H1 (cell line): ENCODE results near the gene NRIP2. TPM values are rescaled to one million over a fixed set of nuclear protein-coding genes. Genes with fewer than 3 reads are reported as not detected.

ENCODE experiments used
- CTCF ChIA-PET: fragments of 300-600 bp; sonication (Branson Sonifier 250); formaldehyde crosslinking; loops from one replicate; lab custom pipeline; 2021; ENCODE audit not compliant: partially characterized antibody; lab: Charles Lee
- POLR2A ChIA-PET: fragments of 300-600 bp; sonication (Branson Sonifier 250); formaldehyde crosslinking; loops from one replicate; lab custom pipeline; 2021; ENCODE audit warnings: inconsistent platforms; ENCODE audit not compliant: partially characterized antibody; lab: Charles Lee
- DNase-seq, 2 experiments: peaks; one replicate each; pipeline versions ENCODE4 v3.0.0 to v3.0.0-alpha.2; 2010 to 2022; ENCODE audit warnings: low spot score in 2 of 2, low read depth in 1 of 2, mixed read lengths in 1 of 2
- FAIRE-seq: peaks from 2 replicates; lab custom pipeline; 2011; peaks lifted over from hg19 to GRCh38; lab: Jason Lieb, UNC
- H2AFZ ChIP-seq: 2 replicates; pipeline ENCODE4 v1.8.1; 2012; ENCODE audit warnings: low read length, inconsistent platforms
- H2AK5ac ChIP-seq: 2 replicates; pipeline ENCODE4 v1.6.1; 2013; ENCODE audit warnings: low read depth, low read length
- H2BK120ac ChIP-seq: replicated peaks from 2 replicates; pipeline ENCODE3; 2013; ENCODE audit warnings: low read depth, low read length, inconsistent platforms
- H2BK12ac ChIP-seq: 2 replicates; pipeline ENCODE4 v1.6.1; 2013; ENCODE audit warnings: low read depth, low read length
- H2BK15ac ChIP-seq: 2 replicates; pipeline ENCODE4 v1.6.1; 2013; ENCODE audit warnings: low read length
- H2BK20ac ChIP-seq: 2 replicates; pipeline ENCODE4 v1.6.1; 2013; ENCODE audit warnings: low read length
- H2BK5ac ChIP-seq: 2 replicates; pipeline ENCODE4 v1.6.1; 2013; ENCODE audit warnings: low read depth, low read length
- H3K14ac ChIP-seq: 2 replicates; pipeline ENCODE4 v1.6.1; 2013; ENCODE audit warnings: inconsistent platforms; ENCODE audit not compliant: insufficient read length
- H3K18ac ChIP-seq: 2 replicates; pipeline ENCODE4 v1.6.1; 2013; ENCODE audit warnings: low read length; ENCODE audit errors: extremely low read depth
- H3K23ac ChIP-seq: 2 replicates; pipeline ENCODE4 v1.6.1; 2013; ENCODE audit warnings: inconsistent platforms; ENCODE audit not compliant: insufficient read length
- H3K23me2 ChIP-seq: 2 replicates; pipeline ENCODE4 v1.6.1; 2013; ENCODE audit warnings: low read depth, low read length
- H3K27ac ChIP-seq: 2 replicates; pipeline ENCODE4 v1.6.1; 2011; ENCODE audit warnings: low read depth, low read length, inconsistent platforms
- H3K27me3 ChIP-seq, 4 experiments: replicated peaks in 1 of 4; 1 replicate in 1 of 4; 2 replicates in 3 of 4; pipeline versions ENCODE4 v1.6.1 to v1.8.1; 2011 to 2013; ENCODE audit warnings: low read length in 3 of 4, mild to moderate bottlenecking in 3 of 4, inconsistent platforms in 2 of 4, mixed read lengths in 2 of 4, moderate library complexity in 1 of 4; ENCODE audit not compliant: control insufficient read depth in 3 of 4, insufficient read depth in 3 of 4; ENCODE audit errors: extremely low read depth in 1 of 4
- H3K36me3 ChIP-seq, 4 experiments: 2 replicates each; pipeline versions ENCODE4 v1.6.1 to v1.8.1; 2011 to 2013; ENCODE audit warnings: mild to moderate bottlenecking in 4 of 4, low read length in 3 of 4, moderate library complexity in 2 of 4, control low read depth in 1 of 4, inconsistent platforms in 1 of 4; ENCODE audit not compliant: insufficient read depth in 4 of 4, control insufficient read depth in 2 of 4
- H3K4ac ChIP-seq: replicated peaks from 2 replicates; pipeline ENCODE3; 2013; ENCODE audit warnings: low read length, low read depth, mixed read lengths, inconsistent platforms; ENCODE audit not compliant: insufficient read length
- H3K4me1 ChIP-seq, 4 experiments: replicated peaks in 1 of 4; 1 replicate in 1 of 4; 2 replicates in 3 of 4; pipeline versions ENCODE4 v1.6.1 to v1.8.1; 2011 to 2013; ENCODE audit warnings: low read length in 3 of 4, inconsistent platforms in 2 of 4, mixed read lengths in 1 of 4; ENCODE audit not compliant: insufficient read depth in 4 of 4, control insufficient read depth in 3 of 4
- H3K4me2 ChIP-seq, 2 experiments: 2 replicates each; pipeline versions ENCODE4 v1.6.1 to v1.8.1; 2011 to 2013; ENCODE audit warnings: low read depth in 2 of 2, low read length in 2 of 2, control low read depth in 1 of 2, inconsistent platforms in 1 of 2, mild to moderate bottlenecking in 1 of 2; ENCODE audit not compliant: insufficient read depth in 1 of 2
- H3K4me3 ChIP-seq, 4 experiments: fragments of 200-600, 300-600 bp in 1 of 4; sonication (generic), shearing (Covaris generic), sonication (Bioruptor Twin) in 1 of 4; 2 replicates each; pipeline versions ENCODE4 v1.5.1 to v1.8.1; 2011 to 2016; ENCODE audit warnings: low read length in 4 of 4, low read depth in 3 of 4, control low read depth in 2 of 4, inconsistent platforms in 2 of 4, mild to moderate bottlenecking in 2 of 4, mixed read lengths in 1 of 4, moderate library complexity in 1 of 4; ENCODE audit not compliant: insufficient read depth in 2 of 4; ENCODE audit errors: extremely low read depth in 1 of 4
- H3K56ac ChIP-seq: replicated peaks from 2 replicates; pipeline ENCODE3; 2013; ENCODE audit warnings: low read depth, mild to moderate bottlenecking, mixed read lengths, low read length, inconsistent platforms; ENCODE audit not compliant: insufficient read length
- H3K79me1 ChIP-seq: 2 replicates; pipeline ENCODE4 v1.6.1; 2013; ENCODE audit warnings: low read depth, low read length, control low read depth
- H3K79me2 ChIP-seq, 2 experiments: 2 replicates each; pipeline versions ENCODE4 v1.6.1 to v1.8.1; 2012 to 2013; ENCODE audit warnings: low read length in 2 of 2, mild to moderate bottlenecking in 2 of 2, inconsistent platforms in 1 of 2; ENCODE audit not compliant: insufficient read depth in 2 of 2, control insufficient read depth in 1 of 2
- H3K9ac ChIP-seq, 4 experiments: replicated peaks in 1 of 4; 1 replicate in 1 of 4; 2 replicates in 3 of 4; pipeline versions ENCODE4 v1.6.1 to v1.8.1; 2011 to 2013; ENCODE audit warnings: low read depth in 3 of 4, low read length in 3 of 4, control low read depth in 2 of 4, mild to moderate bottlenecking in 2 of 4, moderate library complexity in 2 of 4, inconsistent platforms in 1 of 4; ENCODE audit errors: extremely low read depth in 1 of 4
- H3K9me3 ChIP-seq, 2 experiments: 2 replicates each; pipeline versions ENCODE4 v1.6.1 to v1.8.1; 2012 to 2013; ENCODE audit warnings: mild to moderate bottlenecking in 2 of 2, moderate library complexity in 2 of 2, control low read depth in 1 of 2, inconsistent platforms in 1 of 2, low read depth in 1 of 2, low read length in 1 of 2, mixed read lengths in 1 of 2; ENCODE audit not compliant: insufficient read depth in 2 of 2
- H4K20me1 ChIP-seq, 2 experiments: replicated peaks in 1 of 2; 2 replicates each; pipeline versions ENCODE3 to v1.8.1; 2011 to 2013; ENCODE audit warnings: inconsistent platforms in 2 of 2, low read length in 2 of 2, mild to moderate bottlenecking in 1 of 2; ENCODE audit not compliant: insufficient read depth in 2 of 2, control insufficient read depth in 1 of 2
- H4K5ac ChIP-seq: 2 replicates; pipeline ENCODE4 v1.6.1; 2013; ENCODE audit warnings: low read length, low read depth, mixed read lengths, inconsistent platforms; ENCODE audit not compliant: insufficient read length
- H4K8ac ChIP-seq: 2 replicates; pipeline ENCODE4 v1.8.0; 2013; ENCODE audit warnings: mild to moderate bottlenecking, moderate library complexity, low read length, inconsistent platforms; ENCODE audit not compliant: insufficient read depth; ENCODE audit errors: extremely low read depth
- H4K91ac ChIP-seq: replicated peaks from 2 replicates; pipeline ENCODE3; 2013; ENCODE audit warnings: low read length, mixed read lengths, inconsistent platforms; ENCODE audit not compliant: insufficient read length
- PHF8 ChIP-seq: fragments of 200-600 bp; sonication (generic); conservative IDR thresholded peaks from 2 replicates; pipeline ENCODE4 v1.7.1; 2012; ENCODE audit warnings: low read depth, mild to moderate bottlenecking, inconsistent platforms, low read length, moderate library complexity
- RAD21 ChIP-seq, 2 experiments: IDR thresholded peaks in 1 of 2; conservative IDR thresholded peaks in 1 of 2; 2 replicates each; pipeline ENCODE4 v1.6.1; 2011; ENCODE audit warnings: low read depth in 2 of 2, low read length in 2 of 2, improper control_type of control experiment in 1 of 2, inconsistent platforms in 1 of 2, mild to moderate bottlenecking in 1 of 2, moderate library complexity in 1 of 2
- WGBS, 2 experiments: shearing (Covaris generic) in 1 of 2; methylation state at CpG; one replicate each; pipeline versions ENCODE4 v1.1.6 to v1.1.7; 2013 to 2015; ENCODE audit warnings: low lambda C conversion rate in 2 of 2, mixed read lengths in 2 of 2, inconsistent platforms in 1 of 2, low coverage in 1 of 2, missing lambda C conversion rate in 1 of 2; ENCODE audit not compliant: insufficient replicate concordance in 2 of 2, insufficient coverage in 1 of 2, insufficient read length in 1 of 2; ENCODE audit errors: extremely low coverage in 1 of 2, missing lambda C conversion rate in 1 of 2; 5-methylcytosine and 5-hydroxymethylcytosine counted together
- long read RNA-seq, 2 experiments: library from RNA in 1 of 2; library from capped mRNA in 1 of 2; stranded (forward); transcript quantifications; one replicate each; pipeline ENCODE4 v2.0.0, GENCODE V29; 2021; ENCODE audit warnings: inconsistent platforms in 1 of 2
- polyA minus RNA-seq, 3 experiments: library from RNA; depleted of rRNA, polyadenylated mRNA; stranded (reverse); fragments of >200 nt; gene quantifications; 1 replicate in 2 of 3; 2 replicates in 1 of 3; pipeline ENCODE4 v1.2.3, GENCODE V29; 2011
- polyA plus RNA-seq, 7 experiments: library from polyadenylated mRNA; depleted of rRNA in 3 of 7; stranded (reverse) in 5 of 7; unstranded in 2 of 7; fragments of >200 nt in 5 of 7; fragments of 200-250 nt in 2 of 7; gene quantifications; 1 replicate in 5 of 7; 2 replicates in 1 of 7; 4 replicates in 1 of 7; pipeline versions ENCODE4 v1.2.1 to v1.2.3, GENCODE V29; 2011 to 2013; ENCODE audit warnings: missing spikeins in 2 of 7, mixed read lengths in 2 of 7
- total RNA-seq: library from RNA; stranded (reverse); fragmentation: NEBNext Ultra II Directional; extraction: Animal tissue kit (Norgen Biotek cat#: 25700); gene quantifications from 2 replicates; pipeline ENCODE4 v1.2.1, GENCODE V29; 2021

NRIP2 gene, protein sequence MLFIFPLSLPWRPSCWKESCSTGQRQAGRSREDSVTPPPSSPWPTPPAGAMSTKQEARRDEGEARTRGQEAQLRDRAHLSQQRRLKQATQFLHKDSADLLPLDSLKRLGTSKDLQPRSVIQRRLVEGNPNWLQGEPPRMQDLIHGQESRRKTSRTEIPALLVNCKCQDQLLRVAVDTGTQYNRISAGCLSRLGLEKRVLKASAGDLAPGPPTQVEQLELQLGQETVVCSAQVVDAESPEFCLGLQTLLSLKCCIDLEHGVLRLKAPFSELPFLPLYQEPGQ
- not detected in 2 replicates for total RNA-seq
- polyA plus RNA-seq (2011; rRNA removed) = 0.03 and 0.06 TPM in 2 replicates
- polyA plus RNA-seq (2011; cell fraction: cytosol; rRNA removed) = not detected
- polyA plus RNA-seq (2011; cell fraction: nucleus; rRNA removed) = not detected
- 1.2 to 2.0 TPM (median 1.6 TPM) in 4 replicates for polyA plus RNA-seq (2012, experiment 1 of 2)
- polyA plus RNA-seq (2012, experiment 2 of 2) = 0.31 TPM
- not detected for polyA plus RNA-seq (2013, experiment 1 of 2)
- polyA plus RNA-seq (2013, experiment 2 of 2) = not detected
- 0.15 TPM in 1 of 2 replicates, not detected in the other for polyA minus RNA-seq (2011; rRNA and poly(A)+ RNA removed)
- polyA minus RNA-seq (2011; cell fraction: cytosol; rRNA and poly(A)+ RNA removed) = not detected
- not detected for polyA minus RNA-seq (2011; cell fraction: nucleus; rRNA and poly(A)+ RNA removed)
- long read RNA-seq, experiment 1 = 0 reads
- long read RNA-seq, experiment 2 = 0 reads

DNA sequence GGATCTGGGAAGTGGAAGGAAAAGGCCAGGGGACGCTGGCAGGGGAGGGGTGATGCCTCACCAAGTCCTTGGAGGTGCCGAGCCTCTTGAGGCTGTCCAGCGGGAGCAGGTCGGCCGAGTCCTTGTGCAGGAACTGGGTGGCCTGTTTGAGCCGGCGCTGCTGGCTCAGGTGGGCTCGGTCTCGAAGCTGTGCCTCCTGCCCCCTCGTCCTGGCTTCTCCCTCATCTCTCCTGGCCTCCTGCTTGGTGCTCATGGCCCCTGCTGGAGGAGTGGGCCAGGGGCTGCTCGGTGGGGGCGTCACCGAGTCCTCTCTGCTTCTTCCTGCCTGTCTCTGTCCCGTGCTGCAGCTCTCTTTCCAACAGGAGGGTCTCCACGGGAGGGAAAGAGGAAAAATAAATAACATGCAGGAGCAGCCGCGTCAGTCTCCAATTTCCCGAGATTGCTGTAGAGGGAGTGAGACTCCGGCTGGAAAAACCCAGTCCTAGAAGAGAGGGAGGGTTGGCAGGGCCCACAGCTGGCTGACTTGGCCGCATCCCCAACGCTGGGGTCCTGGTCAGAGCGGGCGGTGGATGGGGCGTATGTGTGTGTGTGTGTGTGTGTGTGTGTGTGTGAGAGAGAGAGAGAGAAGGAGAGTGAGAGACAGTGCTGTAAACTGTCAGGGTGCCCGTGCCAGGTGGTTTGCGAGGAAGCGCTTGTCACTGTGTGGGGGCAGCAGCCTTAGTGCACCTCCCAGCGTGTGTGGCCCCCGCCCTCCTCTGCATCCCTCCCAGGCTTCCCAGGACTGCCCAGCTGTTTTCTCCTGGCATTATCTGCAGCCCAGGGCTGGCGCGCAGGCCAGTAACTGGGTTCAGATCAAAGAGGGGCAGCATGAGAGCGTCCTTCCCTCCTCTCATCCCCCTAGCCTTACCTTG lies at the start of gene NRIP2:
Gene NRIP2 (minus strand): TSS at position 455 of the 911 bp plus-strand sequence. CDS start 52 bp downstream, at position 403.
- Histone ChIP-seq H2BK15ac (no peak within 1 kb of the TSS), H3K23me2 (no peaks in the 10 kb centered on the region; the same call in 1 of the 2 replicates), H4K8ac (peak within 1 kb of the TSS; percentile 12), H2BK12ac (peak within 1 kb of the TSS; percentile 27; the same call in 1 of the 2 replicates), H3K4me2 (peak within 1 kb of the TSS; percentile 14 to 50; a peak in 3 of 4 replicates), H3K9me3 (no peaks in the 10 kb centered on the region), H3K14ac (no peak within 1 kb of the TSS), H3K18ac (peak within 1 kb of the TSS; percentile 78; the same call in 1 of the 2 replicates), H3K4me3 (peak within 1 kb of the TSS in 1 of 4 experiments; percentile 29; a peak in 2 of 8 replicates), H2AK5ac (no peak within 1 kb of the TSS), H3K56ac (no peak within 1 kb of the TSS), H3K9ac (no peak within 1 kb of the TSS), H4K20me1 (no peaks in the 10 kb centered on the region), H3K79me1 (no peaks in the 10 kb centered on the region), H4K5ac (no peak within 1 kb of the TSS), H3K36me3 (no peaks in the 10 kb centered on the region; a peak in 1 of 8 replicates), H2BK120ac (no peak within 1 kb of the TSS), H3K4me1 (peaks cover 0 to 14% (median 9%) of the 10 kb centered on the region in 4 experiments; a peak in 6 of 7 replicates), H2BK5ac (no peak within 1 kb of the TSS), H2AFZ (no peak within 1 kb of the TSS), H3K27ac (no peak within 1 kb of the TSS), H3K4ac (no peak within 1 kb of the TSS), H4K91ac (no peak within 1 kb of the TSS), H3K27me3 (no peaks in the 10 kb centered on the region; a peak in 1 of 7 replicates), H2BK20ac (no peak within 1 kb of the TSS), H3K79me2 (no peaks in the 10 kb centered on the region), H3K23ac (no peak within 1 kb of the TSS)
- DNase-seq (peak in 1 of 2 experiments; percentile 65), FAIRE-seq (no peak)
- no peak for TF ChIP-seq PHF8
- 0 out of 4 replicates have a peak, but pooled peaks of 1 of the 2 experiments have one; percentile 2 for TF ChIP-seq RAD21 (IDR thresholded peaks at IDR 0.05 in 1 of 2, conservative IDR thresholded peaks at IDR 0.05 in 1 of 2; ENCODE audit: low read depth in 2 of 2, low read length in 2 of 2)
- POLR2A ChIA-PET = interaction anchor here (0.6 to 6.3 kb wide), 11 partner anchors 10 to 106 kb away, joined by 3 to 58 read pairs (median 4); partner anchors contain the start of genes ITFG2 and TULP3
- WGBS, 2 experiments = 65% methylated on average over 30 of the region's 32 CpGs; no CpG with 5 or more reads in 1 of the 2 experiments
- CTCF ChIA-PET = interaction anchor here (0.7 to 6.9 kb wide), 11 partner anchors 9 to 200 kb away, joined by 3 to 52 read pairs (median 5); partner anchors contain the start of gene ITFG2
